Keratinocyte (primary cell): ENCODE measurements around the gene CLCN7.

ENCODE experiments used
- CTCF ChIP-seq, 3 experiments: IDR thresholded peaks in 1 of 3; conservative IDR thresholded peaks in 1 of 3; optimal IDR thresholded peaks in 1 of 3; 2 replicates in 2 of 3; 3 replicates in 1 of 3; pipeline versions ENCODE3 to v1.5.1; 2011; ENCODE audit warnings: low read length in 3 of 3, mild to moderate bottlenecking in 3 of 3, moderate library complexity in 2 of 3, control low read depth in 1 of 3, inconsistent platforms in 1 of 3; ENCODE audit not compliant: insufficient read depth in 2 of 3; ENCODE audit errors: extremely low read depth in 1 of 3
- EZH2 ChIP-seq: IDR thresholded peaks from one replicate; pipeline ENCODE4 v1.6.1; 2012; ENCODE audit warnings: inconsistent platforms, mild to moderate bottlenecking, low read length, moderate library complexity

DNA sequence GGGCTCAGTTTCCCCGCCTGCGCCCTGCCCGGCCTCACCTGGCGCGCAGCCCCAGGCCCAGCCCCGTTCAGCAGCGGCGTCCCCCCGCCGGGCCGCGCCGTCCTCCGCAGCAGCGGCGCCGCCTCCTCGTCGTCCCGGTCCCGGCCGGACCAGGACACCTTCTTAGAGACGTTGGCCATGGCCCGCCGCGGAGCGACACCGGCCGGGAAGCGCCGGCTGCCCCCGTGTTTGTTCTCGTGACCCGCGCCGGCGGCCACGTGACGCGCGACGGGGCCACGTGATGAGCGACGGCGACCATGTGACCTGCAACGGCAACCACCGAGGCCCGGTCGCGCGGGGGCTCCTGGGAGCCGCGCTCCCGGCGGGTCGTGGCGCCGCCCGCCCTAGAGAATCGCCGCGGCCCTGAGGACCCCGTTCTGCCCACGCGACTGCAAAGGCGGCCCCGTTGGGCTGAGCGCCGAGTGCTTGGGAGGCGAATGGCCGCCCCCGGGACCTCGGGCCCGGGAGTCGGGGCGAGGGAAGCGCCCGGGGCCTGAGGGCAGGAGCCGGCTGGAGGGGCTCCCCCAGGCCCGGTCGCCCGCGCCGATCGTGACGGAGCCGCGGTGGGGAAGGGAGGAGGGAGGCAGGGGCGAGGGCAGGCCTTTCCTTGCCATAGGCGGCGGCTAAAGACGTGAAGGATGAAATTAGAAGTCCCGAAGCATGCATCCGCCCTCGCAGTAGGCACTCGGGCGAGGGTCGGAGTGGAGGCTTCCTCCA lies at the start of gene CLCN7:
- TF ChIP-seq CTCF (optimal IDR thresholded peaks at IDR 0.05 in 1 of 3, IDR thresholded peaks at IDR 0.05 in 1 of 3, conservative IDR thresholded peaks at IDR 0.05 in 1 of 3; ENCODE audit: extremely low read depth in 1 of 3, insufficient read depth in 2 of 3, low read length in 3 of 3) (no peak), EZH2 (no peak)
